ENCODE measurements around the gene CTAG1B.
"Not testable (repeated sequence)": the region's sequence is repeated elsewhere in the genome, so short reads cannot be mapped to it uniquely, and the experiment has no call there.

CTAG1B gene

DNA sequence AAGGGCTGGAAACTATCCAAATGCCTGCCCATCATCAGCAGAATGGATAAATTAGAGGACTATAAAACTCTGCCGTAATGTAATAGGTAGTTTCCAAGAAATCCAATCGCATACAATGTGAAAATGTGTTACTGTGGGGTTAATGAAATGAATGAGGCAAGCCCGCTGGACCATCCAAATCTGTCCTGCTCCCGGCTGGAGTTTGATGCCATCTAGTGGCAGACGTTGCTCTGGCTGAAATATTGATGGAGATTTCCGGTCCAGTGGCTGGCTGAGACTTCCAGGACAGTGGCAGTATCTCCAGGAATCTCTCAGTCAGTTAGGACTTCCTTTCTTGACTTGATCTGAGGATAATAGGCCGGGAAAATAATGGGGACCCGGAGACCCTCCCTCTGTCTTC, 36.1 kb downstream of the CTAG1B start:
- DNase-seq, result not testable (repeated sequence)

DNA sequence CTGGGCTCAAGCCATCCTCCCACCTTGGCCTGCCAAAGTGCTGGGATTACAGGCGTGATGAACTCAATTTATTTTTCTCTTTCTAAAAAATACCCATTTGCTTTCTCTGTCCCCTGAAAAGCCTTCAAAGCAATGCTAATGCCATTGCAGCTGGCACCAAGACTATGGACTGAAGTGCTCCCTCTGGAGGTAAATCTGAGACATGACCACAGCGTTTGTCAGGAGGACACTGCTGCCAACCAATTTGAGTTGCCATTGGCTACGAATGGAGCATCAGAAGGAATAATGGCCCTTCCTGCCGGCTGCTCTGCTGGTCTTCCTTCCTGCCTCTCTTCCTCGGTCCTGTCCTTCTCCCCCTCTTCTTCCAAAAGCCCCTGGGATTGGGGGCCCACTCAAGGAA, 44.0 kb downstream of the CTAG1B start:
- not testable (repeated sequence) for DNase-seq

DNA sequence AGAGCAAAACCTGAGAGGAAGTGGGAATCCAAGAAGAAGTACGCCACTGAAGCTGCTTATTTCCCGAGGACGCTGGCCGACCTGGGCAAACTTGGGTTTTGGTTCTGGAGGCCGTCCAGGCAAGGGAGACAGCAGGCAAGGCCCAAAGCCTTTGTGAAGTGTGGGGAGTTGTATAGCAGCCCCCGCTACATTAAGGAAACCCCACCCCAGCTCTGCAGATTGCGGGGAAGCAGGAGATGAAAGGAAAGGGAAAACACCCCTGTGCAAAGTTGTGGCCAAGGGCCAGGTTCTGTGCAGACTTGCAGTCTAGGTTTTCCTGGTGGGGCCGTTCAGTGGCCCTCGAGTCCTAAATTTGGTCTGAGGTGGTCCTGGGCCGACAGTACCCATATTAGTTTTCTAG, 46.0 kb downstream of the CTAG1B start:
- DNase-seq, result not testable (repeated sequence)

DNA sequence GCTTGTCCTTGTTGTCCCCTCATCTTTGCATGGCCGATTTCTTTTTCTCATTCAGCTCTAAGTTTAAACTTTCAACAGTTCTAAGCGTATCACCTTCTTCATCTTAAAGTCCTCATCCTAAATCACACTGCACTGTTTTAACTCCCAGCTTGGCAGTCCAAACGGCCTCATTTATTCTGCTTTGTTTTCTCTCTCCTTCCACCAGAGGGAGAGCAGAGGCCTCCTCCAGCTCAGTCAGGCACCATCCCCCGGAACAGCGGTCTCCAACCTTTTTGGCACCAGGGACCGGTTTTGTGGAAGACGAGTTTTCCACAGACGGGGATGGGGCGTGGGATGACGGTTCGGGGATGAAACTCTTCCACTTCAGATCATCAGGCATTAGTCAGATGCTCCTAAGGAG, 48.7 kb downstream of the CTAG1B start:
- not testable (repeated sequence) for DNase-seq
